Measurements from ENCODE around the gene KLHL22.
"Not testable (repeated sequence)": the region's sequence is repeated elsewhere in the genome, so short reads cannot be mapped to it uniquely, and the experiment has no call there.

KLHL22 gene

DNA sequence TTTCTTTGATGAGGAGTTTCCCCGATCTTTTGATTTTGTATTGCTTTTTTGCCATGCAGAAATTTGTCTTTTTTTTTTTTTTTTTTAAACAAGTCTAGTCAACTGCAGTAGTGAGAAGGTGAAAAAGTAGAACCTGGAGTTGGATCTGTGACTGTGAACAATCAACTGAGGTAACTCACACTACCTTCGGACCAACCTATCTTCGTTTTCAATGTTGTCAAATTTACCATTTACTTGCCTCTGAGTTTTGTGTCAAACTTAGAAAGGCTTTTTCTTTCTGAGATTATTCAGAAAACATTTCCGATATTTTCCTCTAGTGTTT is 20.5 kb downstream of the KLHL22 start:
- Histone ChIP-seq H3K9ac (no peak overlapping the region), H2AFZ (ENCODE audit: low read depth) (no peak overlapping the region), H4K20me1 (ENCODE audit: insufficient read depth) (no peaks in the 10 kb centered on the region), H3K4me2 (no peak overlapping the region), H3K79me2 (ENCODE audit: insufficient read depth, low read depth) (no peaks in the 10 kb centered on the region), H3K27me3 (ENCODE audit: insufficient read depth, low read depth) (no peaks in the 10 kb centered on the region), H3K4me1 (ENCODE audit: low read depth, poor library complexity, severe bottlenecking) (no peaks in the 10 kb centered on the region), H3K36me3 (ENCODE audit: insufficient read depth) (no peaks in the 10 kb centered on the region), H3K27ac (no peak overlapping the region), H3K4me3 (IDR thresholded peaks at IDR 0.05; ENCODE audit: insufficient read depth, low read depth, low read length) (no peak overlapping the region)
- TF ChIP-seq, protein P1, sequence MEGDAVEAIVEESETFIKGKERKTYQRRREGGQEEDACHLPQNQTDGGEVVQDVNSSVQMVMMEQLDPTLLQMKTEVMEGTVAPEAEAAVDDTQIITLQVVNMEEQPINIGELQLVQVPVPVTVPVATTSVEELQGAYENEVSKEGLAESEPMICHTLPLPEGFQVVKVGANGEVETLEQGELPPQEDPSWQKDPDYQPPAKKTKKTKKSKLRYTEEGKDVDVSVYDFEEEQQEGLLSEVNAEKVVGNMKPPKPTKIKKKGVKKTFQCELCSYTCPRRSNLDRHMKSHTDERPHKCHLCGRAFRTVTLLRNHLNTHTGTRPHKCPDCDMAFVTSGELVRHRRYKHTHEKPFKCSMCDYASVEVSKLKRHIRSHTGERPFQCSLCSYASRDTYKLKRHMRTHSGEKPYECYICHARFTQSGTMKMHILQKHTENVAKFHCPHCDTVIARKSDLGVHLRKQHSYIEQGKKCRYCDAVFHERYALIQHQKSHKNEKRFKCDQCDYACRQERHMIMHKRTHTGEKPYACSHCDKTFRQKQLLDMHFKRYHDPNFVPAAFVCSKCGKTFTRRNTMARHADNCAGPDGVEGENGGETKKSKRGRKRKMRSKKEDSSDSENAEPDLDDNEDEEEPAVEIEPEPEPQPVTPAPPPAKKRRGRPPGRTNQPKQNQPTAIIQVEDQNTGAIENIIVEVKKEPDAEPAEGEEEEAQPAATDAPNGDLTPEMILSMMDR (conservative IDR thresholded peaks at IDR 0.05; ENCODE audit: low read depth, low read length): no peak

DNA sequence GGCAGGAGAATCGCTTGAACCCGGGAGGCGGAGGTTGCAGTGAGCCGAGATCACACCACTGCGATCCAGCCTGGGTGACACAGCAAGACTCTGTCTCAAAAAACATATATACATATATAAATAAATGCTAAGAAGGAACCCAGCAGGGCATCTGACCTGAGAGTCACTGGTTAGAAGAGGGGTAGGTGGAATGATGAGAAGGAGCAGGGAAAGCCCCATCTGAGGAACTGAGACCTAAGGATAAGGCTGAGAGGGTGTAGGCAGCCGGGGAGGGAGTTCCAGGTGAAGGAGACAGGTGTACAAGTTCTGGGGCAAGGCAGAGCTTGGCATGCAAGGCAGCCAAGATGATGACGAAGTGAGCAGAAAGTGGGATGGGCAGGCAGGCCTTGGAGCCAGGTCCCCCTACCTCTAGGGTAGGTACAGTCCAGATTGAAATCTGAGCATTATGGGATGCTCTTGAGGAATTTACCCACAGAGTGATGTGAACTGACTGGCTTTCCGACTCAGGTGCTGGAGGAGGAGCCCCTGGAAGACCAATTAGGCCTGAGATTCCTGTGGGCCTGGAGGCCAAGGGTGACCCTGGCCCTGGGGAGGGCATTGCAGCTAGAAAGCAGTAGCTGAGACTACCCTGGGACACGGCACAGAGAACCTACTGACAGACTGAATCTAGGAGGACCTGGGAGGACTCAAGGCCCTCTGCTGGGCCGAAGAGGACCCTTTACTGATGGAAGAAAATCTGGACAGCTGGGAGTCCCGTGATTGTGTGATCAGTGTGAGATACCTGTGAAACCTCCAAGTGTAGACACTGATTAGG is 22.8 kb downstream of the KLHL22 start:
- no peaks in the 10 kb centered on the region for H4K20me1 ChIP-seq (ENCODE audit: insufficient read depth)
- H3K27ac ChIP-seq: no peak overlapping the region
- H3K79me2 ChIP-seq (ENCODE audit: insufficient read depth, low read depth): no peaks in the 10 kb centered on the region
- H3K27me3 ChIP-seq (ENCODE audit: insufficient read depth, low read depth): no peaks in the 10 kb centered on the region
- TF ChIP-seq, protein P1 (conservative IDR thresholded peaks at IDR 0.05; ENCODE audit: low read depth, low read length): no peak
- no peak overlapping the region for H2AFZ ChIP-seq (ENCODE audit: low read depth)
- no peak overlapping the region for H3K9ac ChIP-seq
- H3K4me2 ChIP-seq: no peak overlapping the region
- no peaks in the 10 kb centered on the region for H3K36me3 ChIP-seq (ENCODE audit: insufficient read depth)
- peaks cover 12% of the 10 kb centered on the region for H3K4me1 ChIP-seq (ENCODE audit: low read depth, poor library complexity, severe bottlenecking)
- no peak overlapping the region for H3K4me3 ChIP-seq (IDR thresholded peaks at IDR 0.05; ENCODE audit: insufficient read depth, low read depth, low read length)

DNA sequence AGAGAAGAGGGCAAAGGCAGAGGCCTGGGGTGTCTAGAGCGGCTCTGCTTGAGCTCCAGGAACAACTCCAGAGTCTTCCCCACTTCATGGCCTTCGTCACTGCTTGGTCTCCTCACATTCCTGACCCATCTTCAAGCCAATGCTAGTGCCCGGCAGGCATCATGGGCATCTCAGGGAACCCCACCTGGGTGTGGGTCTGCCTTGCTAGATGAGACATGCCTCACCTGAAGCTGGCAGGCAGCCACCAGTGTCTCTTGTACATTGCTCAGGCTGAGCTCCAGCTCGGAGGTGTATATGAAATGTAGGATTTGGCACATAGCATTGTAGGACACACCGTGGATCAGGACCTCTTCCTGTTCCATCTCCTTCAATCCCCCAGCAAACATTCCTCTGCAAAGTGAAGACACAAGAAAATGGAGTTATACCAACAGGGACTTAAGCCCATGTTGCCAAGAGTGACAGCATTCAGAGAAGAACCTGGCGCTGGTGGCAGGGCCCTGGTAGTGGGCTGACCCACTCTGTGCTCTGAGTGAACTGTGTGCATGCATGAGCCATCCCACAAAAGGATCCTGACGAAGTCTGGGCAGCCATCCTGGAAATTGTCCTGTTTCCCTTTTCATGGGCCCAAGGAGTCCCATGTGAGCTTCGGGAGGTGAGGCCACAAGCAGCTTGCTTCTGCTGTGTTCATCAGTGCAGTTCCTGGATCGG is 24.3 kb downstream of the KLHL22 start:
- Histone ChIP-seq H3K4me2 (no peak overlapping the region), H3K9ac (no peak overlapping the region), H3K4me1 (ENCODE audit: low read depth, poor library complexity, severe bottlenecking) (peaks cover 12% of the 10 kb centered on the region), H4K20me1 (ENCODE audit: insufficient read depth) (no peaks in the 10 kb centered on the region), H3K4me3 (IDR thresholded peaks at IDR 0.05; ENCODE audit: insufficient read depth, low read depth, low read length) (no peak overlapping the region), H2AFZ (ENCODE audit: low read depth) (no peak overlapping the region), H3K36me3 (ENCODE audit: insufficient read depth) (no peaks in the 10 kb centered on the region), H3K27ac (no peak overlapping the region), H3K27me3 (ENCODE audit: insufficient read depth, low read depth) (no peaks in the 10 kb centered on the region), H3K79me2 (ENCODE audit: insufficient read depth, low read depth) (no peaks in the 10 kb centered on the region)
- TF ChIP-seq, protein P1 (conservative IDR thresholded peaks at IDR 0.05; ENCODE audit: low read depth, low read length): no peak

- H3K36me3 ChIP-seq (ENCODE audit: insufficient read depth): not testable (repeated sequence)
Observed at GRCh38 chr22:20470525-20470924, 25.1 kb downstream of the KLHL22 start.

More at GRCh38 chr22:20470525-20470924, 25.1 kb downstream of the KLHL22 start:
- not testable (repeated sequence) for H3K4me2 ChIP-seq; H3K79me2 ChIP-seq (ENCODE audit: insufficient read depth, low read depth); H3K27ac ChIP-seq; H3K4me3 ChIP-seq (IDR thresholded peaks at IDR 0.05; ENCODE audit: insufficient read depth, low read depth, low read length); H3K9ac ChIP-seq; H3K27me3 ChIP-seq (ENCODE audit: insufficient read depth, low read depth); H2AFZ ChIP-seq (ENCODE audit: low read depth); H4K20me1 ChIP-seq (ENCODE audit: insufficient read depth)
- peaks cover 12% of the 10 kb centered on the region for H3K4me1 ChIP-seq (ENCODE audit: low read depth, poor library complexity, severe bottlenecking)

Data from KMS-11 (cell line).